NCI-H510A treated with DMSO at 0.1 percent for 48 hours (cell line): ENCODE results near the gene TSC22D2.

Experiments
- DNase-seq: peaks from one replicate; lab custom pipeline; 2025; lab: John Stamatoyannopoulos, UW

TSC22D2 gene

DNA sequence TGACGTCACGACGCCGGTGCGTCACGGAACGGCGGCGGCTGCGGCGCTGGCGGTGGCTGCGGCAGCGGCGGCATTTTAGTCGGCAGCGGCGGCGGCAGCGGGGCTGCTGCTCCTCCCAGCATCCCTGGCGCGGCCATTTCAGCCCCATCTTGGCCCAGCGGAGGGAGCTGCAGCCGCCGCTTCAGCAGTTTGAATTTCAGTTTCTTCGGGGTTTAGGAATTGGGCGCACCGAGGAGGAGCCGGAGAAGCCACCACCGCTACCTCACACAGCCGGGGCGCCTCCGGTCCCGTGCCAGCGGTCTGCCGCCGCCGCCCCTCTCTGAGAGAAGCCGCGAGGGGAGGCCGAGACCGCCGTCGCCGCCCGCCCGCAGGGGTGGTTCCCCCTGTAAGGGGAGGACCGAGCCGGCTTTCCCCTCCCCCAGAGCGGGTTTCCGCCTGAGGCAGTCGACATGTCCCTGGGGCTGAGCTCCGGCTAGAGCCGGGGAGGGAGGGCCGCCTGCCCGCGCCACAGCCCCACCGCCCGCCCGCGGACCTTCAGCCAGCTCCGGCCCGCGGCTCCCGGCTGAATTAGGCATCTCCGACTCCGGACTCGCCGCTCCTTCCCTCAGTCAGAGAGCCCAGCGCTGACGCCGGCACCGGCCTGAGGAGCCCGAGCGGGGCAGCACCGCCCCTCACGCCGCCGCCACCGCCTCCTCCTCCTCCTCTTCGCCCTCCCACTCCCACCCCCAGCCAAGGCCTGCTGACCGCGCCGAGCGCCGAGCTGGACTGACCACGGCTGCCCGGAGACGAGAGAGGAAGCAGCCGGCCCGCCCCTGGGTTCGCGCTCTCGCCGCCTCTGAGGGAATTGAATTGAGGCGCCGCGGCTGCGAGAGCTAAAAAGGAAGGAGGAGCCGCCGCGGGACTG lies at the start of gene TSC22D2:
TSS of gene TSC22D2 (plus strand) at position 78 of the 904 bp plus-strand sequence. CDS start 1,053 bp downstream, outside the sequence.
- peak; percentile 89 for DNase-seq

DNA sequence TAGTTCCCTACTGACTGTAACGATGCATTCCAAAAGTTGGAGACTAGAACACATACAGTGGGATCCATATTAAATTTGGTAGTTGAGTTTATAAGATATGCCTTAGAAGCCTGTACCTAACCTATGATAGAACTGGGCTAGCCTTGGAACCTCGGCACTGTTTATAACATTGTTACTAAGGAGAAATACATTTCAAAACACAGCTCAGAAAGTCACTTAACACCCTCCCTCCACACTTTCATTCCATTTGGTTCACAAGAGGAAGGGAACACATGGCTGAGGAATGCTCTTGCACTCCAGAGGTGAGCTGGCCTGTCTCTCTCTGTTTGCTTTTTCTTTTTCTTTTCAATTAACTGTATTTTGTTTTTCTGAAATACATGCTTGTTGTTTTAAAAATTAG lies 48.7 kb upstream of the TSC22D2 start:
- no peak for DNase-seq

DNA sequence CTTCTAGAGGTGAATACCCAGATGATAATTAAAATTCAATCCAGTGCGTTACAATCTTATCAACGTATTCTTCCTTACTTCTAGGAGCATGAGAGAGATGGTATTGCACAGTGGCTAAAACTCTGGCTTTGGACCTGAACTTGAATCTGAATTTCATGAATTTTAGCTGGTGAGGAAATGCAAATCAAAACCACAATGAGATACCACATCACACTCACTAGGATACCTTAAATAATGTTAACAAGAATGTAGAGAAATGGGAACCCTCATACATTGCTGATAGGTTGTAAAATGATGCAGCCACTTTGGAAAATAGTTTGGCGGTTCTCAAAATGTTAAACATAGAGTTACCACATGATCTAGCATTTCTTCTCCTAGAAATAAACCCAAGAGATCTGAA lies 47.1 kb upstream of the TSC22D2 start:
- DNase-seq, result no peak

DNA sequence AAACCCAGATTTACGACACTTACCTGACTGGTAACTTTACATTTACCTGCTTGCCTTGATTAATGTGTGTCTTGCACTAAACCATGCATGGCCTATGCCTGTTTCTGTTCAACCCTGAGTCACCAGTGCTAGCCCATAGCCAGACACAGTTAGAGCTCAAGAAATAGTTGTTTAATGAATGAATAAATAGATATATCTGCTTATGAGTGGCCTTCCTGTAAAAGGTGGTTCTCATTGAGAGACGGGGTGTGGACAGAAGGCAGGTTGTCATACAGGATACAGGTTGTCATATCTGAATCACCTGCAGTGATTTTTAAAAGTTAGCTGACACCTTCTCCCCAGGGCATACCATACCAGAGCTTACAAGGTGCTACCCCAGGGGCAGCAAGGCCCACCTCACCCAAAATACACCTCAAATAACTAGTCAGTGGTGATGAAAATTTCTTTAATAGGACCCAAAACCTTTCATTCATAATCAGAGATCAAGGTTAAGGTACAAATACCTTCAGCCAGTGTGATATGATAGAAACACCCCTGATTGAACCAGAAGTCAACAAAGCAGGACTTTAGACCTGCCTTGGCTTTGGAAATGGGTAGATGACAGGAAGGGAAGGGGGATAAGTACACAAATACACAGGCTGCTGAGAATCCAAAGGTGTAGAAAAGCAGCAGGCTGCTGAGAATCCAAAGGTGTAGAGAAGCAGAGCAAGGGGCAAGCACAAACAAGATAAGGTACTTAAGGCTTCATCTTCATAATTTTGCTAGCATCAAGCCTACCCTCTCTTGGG lies 45.4 kb upstream of the TSC22D2 start:
- DNase-seq, result no peak

DNA sequence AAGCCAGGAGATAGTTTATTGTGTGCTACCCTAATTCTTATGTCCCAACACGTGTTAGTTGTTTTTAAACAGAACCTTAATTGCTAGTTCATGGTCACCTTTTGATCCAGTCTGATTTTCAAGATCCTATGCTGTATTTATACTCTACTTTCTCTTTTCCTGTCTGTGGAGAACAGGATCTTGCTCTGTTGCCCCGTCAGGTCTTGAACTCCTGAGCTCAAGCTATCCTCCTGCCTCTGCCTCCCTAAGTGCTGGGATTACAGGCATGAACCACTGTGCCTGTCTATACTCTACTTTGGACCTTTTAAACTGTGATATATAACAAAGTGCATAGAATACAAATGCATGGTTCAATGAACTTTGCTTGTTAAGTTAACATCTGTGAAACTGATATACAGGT lies 44.7 kb upstream of the TSC22D2 start:
- no peak for DNase-seq

DNA sequence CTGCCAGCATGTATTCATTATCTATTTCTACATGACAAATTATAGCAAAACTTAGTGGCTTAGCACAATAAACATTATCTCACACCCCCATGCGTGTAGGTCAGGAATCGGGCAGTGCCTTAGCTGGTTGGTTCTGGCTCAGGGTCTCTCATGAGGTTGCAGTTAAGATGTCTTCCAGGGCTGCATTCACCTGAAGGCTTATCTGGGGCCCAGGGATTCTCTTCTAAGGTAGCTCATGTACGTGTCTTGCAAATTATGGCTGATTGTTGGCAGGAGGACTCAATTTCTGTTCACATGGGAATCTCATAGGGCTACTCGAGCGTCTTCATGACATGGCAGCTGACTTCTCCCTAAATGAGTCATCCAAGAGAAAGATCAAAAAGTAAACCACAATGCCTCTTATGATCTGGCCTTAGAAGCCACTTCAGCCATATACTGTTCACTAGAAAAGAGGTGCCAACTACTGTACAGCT lies 42.9 kb upstream of the TSC22D2 start:
- DNase-seq, result no peak

DNA sequence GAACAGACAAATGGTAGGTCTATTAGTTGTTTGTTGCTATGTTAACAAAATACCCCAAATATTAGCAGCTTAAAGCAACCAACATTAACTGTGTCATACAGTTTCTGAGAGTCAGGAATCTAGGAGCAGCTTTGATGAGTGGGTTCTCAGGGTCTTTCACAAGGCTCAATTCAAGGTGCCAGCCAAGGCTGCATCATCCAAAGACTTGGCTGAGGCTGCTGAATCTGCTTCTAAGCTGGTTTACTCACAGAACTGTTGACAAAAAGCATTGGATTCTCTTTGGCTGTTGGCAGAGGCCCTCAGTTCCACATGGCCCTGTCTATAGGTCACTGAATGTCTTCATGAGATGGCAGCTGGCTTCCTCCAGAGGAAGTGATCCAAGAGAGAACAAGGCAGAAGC lies 40.3 kb upstream of the TSC22D2 start:
- no peak for DNase-seq

DNA sequence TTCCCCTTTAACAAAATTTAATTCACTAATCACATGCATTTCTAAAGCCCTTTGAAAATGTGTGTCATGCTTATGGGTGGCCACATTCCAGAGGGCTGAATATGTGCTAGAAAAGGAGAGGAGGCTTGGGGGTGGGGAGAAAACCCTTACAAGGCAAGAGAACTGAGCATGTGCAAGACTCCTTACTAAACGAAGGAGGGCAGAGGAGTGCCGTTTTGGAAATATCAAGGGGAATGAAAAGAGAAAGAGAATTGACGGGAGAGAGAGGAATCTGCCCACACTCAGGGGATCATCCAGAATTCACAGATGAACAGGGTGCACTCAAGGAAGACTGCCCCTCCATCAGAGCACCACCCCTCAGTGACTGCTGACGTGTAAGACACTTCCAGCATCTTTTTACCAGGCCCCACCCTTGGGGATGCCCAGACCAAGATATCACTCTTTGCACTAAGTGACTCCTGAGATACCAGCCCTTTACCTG lies 37.9 kb upstream of the TSC22D2 start:
- DNase-seq, result no peak

DNA sequence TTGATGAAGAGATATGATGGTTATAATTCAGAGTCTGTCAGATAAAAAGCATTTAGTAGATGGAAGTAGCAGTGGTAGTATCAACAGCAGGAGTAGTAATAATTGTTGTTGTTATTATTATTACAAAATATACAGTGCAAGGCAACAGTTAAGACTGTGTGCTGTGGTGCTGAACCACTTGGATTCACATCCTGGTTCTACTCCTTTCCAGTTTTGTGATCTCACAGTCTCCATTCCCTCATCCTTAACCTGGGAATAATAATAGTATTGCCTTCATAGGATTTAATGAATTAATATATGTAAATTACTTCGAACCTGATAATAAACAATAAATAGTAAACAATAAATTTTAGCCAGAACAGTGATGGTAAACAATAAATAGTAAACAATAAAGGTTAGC lies 37.1 kb upstream of the TSC22D2 start:
- no peak for DNase-seq

DNA sequence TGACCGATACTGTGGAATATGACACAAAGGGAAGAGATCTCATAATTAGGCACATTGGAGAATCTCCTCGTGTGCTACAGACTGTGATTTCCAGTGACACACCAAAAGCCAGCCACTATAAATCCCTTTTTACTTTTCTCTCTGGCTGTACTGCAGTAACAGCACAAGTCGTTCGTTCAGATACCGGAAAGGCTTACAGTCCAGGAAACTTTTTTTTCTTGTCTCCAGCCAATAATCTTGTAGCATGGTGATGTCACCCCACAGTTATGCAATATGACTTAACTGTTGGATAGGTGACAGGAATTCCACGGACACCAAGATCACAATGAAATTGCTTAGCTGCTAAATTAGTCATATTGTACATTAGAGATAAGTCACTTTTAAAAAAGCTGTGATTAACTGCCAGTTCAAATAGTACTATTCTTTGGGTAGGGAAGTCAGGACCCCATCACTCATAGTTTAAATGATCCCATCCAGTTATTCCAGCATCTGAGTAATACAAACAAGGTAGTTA lies 36.3 kb upstream of the TSC22D2 start:
- DNase-seq, result no peak

DNA sequence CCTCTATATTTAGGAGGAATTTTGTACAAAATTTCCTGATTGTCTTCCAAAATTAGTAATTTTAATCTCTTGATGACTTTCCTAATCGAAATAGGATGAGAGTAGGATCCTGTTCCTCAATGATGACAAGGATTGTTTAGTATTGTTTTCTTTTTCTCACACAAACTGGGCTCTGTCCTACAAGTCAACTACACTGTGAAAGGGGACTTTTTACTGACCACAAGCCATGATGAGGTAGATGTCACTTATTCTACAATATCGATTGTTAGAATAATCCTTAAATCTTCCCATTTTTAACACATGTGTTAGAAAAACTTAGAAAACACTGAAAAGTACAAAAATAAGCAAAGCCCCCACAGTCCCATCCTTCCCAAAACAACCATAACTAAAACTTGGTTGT lies 35.8 kb upstream of the TSC22D2 start:
- no peak for DNase-seq

DNA sequence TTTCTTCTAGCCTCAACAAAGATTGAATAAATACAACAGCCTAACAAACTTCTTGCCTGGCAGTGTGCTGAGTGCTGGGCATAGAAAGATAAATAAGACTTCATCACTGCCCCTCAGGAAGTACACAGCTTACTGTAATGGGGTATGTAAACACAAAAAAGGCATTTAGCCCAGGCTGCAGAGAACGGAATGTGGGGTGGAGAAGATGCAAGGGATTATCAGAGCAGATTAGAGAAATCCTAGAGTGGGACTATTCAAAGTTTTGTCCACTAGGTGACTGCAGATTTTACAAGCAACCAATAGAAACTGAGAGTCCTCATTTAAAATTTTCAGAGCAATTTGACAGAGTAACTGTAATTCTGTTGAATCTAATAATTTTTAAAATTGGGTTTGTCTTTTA lies 35.4 kb upstream of the TSC22D2 start:
- DNase-seq, result no peak

DNA sequence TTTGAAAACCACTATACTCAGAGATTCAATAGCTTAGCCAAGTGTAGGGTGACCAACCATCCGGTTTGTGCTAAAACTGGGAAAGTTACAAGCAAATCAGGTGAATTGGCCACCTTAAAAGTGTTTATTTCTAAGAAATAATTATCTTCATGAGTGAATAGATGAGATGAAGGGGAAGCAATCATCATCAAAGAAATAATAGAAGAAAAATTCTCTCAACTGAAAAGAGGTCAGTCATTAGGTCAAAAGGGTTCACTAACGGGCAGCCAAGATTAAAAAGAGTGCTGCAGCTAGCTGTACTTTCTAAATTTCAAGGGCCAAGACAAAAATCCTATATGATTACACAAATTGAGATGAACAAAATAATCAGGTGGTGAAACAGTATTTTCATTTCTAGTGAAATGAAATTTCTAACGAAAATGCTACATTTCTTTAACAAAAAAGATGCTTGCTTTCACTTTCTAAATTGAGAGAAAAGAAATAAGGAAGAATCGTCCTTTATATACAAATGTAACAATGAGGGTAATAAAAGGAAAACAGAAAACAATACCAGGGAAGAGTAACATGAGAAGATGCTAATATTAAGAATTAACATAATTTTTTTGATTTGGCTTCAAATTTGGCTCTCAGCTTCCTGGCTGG lies 34.7 kb upstream of the TSC22D2 start:
- no peak for DNase-seq

DNA sequence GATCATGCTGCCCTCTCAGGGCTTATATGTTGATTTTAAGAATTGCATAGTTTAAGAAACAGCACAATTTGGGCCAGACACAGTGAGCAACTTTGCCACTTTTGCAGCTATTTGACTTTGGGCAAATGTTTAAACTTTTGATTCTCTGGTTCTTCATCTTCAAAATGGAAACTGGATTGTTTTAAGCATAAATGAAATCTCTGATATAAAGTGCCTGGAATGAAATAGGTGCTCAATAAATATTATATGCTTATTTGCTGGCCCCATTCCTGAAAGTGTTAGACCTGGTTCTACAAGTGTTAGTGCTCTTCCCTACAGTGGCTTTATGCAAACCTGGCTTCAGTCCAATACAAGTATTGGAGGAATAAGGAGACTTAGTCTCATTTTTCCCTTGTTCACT lies 33.1 kb upstream of the TSC22D2 start:
- DNase-seq, result no peak

DNA sequence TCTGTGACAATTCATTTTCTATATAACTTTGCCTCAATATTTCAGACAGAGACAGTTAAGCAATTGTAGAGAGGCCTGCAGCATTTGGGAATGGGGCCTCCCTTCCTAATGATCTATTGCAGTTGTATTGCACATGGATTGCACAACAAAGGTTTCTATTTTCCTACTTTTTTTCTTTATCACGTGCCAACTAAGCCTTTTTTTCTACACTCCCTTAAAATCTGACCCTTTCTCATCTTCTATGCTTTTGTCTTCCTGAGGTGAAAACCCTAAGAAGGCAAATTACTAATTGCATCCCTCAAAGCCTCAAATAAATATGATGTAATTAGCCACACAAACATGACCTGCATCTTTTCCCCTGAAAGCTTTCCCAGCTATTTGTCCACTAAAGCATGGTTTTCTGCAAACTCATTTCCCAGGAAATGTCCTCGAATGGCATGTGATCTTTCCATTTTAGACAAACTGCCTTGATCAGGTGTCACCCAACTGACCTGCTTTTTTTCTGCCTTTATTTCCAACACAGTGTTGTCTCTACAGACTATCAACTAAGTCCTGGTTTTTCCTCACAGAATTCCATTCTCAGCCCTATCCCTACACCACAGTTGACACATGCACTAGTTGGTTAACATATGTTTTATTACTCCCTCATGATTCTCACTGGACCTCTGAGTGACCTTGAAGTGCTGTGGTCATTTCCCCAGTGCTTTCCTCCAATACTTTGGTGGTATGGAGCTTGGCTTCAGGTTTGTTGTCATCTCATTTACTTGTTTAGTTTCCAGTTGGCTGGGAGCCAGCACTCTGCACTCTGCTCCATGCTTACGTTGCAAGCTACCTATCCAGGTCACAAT lies 31.9 kb upstream of the TSC22D2 start:
- peak; percentile 43 for DNase-seq

DNA sequence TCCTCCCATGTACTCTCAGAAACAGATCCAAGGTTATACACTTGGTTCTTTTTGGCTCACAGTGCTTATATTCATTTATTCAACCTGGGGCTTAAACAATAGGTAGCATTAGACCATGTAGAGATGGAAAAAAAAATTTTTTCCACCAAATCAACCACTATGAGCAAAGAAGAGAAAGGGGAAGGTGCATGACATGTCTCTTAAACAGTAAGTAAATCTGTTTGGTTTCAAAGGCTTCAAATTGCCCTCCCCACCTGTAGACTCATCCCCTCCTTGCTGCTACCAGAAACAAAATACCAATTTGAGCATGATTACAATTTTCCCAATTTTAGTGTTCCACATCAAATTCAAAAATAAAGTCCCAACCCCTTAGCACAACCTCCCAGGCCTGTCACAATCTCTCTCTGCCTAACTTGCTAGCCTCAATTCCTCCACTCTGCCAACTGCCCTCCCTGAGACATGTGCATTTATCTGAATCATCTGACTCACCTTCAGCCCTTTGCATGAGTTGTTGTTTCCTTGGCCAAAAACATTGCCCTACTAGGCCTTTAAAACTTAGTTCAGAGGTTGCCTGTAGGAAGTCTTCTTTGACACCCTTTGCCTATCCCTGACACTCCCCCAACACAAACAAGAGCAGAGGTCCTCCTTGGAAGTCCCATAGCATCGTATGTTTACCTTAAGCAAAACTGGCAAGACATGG lies 30.3 kb upstream of the TSC22D2 start:
- no peak for DNase-seq

DNA sequence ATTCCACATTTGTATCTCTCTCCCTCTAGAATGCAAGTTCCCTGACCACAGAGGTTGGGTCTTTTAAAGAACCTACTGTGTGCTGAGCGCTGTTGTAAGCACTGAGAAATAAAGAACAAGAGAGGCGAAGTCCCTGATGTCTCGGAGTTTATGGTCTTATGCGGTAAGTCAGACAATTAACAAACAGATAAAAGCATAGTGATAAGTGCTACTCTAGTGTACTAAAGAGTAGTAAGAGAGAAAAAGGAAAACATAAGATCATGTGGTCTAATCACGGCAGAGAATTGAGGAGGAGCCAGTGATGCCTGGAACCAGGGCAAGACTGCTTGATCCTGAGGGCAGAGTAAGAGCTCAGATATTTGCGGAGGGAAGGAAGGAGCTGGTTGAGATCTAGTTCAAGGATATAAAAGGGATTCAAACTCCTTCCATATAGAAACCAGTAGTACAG lies 29.8 kb upstream of the TSC22D2 start:
- DNase-seq, result no peak

DNA sequence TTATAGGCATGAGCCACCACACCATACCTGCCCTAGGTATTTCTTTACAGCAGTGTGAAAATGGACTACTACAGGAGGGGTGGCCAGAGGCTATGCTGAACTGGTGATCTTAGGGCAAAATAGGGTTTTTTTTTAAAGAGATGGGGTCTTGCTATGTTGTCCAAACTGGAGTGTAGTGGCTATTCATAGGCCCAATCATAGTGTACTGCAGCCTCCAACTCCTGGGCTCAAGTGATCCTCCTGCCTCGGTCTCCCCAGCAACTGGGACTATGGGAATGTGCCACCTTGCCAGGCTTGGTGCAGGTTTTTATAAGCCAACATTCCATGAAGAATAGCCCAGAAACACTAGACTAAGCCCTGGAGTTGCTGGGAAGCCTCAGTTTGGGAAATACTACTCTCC lies 28.6 kb upstream of the TSC22D2 start:
- no peak for DNase-seq

DNA sequence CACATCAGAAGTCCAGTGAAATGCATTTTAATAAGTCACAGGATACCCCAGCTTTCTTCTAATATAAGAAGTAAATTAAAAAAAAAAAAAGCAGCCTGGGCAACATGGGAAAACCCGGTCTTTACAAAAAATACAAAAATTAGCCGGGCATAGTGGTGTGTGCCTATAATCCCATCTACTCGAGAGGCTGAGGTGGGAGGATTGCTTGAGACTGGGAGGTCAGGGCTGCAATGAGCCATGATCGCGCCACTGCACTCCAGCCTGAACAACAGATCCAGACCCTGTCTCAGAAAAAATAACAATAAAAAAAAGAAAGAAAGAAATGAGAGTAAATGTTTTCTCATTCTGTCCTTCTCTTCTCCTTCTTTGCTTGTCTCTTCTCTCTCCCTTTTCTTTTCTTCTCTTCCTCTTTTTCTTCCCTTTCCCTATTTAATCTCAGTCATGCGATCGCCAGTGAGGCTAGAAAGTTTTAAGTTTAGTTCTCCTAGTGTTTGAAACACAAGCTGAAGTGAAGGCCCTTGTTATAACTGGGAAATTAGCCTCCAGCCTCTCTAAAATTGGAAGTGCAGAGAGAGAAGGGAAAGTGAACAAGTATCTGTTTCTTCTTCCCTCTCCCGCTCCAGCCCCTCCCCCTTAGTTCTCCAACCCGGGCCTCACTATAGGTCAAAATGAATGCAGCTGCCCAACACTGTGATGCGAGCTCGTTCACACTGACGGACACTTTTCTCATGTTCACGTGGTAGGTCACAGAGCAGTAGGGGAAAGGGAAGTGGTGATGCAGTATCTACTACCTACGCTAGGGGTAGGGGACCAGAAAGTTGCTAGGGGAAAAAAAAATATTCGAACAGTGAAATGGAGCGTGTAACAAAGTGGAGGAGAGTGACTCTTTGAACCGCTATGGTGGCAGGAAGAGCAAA lies 23.5 kb upstream of the TSC22D2 start:
- peak; percentile 84 for DNase-seq
